OCI-LY7 (cell line): ENCODE results near the gene NDC1. TPM values are rescaled to one million over a fixed set of nuclear protein-coding genes. Genes with fewer than 3 reads are reported as not detected.

ENCODE experiments used
- BruUV-seq: library from RNA; stranded (reverse); fragments of 400-500 nt; replicated peaks from 2 replicates; lab custom pipeline; 2021; lab: Mats Ljungman, UMichigan
- CTCF ChIA-PET: fragments of 300-600 bp; sonication (Branson Sonifier 250); formaldehyde crosslinking; loops from one replicate; lab custom pipeline; 2022; ENCODE audit warnings: antibody characterized with exemption; ENCODE audit not compliant: unreplicated experiment; lab: Charles Lee
- POLR2A ChIA-PET: fragments of 300-600 bp; sonication (Branson Sonifier 250); formaldehyde crosslinking; loops from one replicate; lab custom pipeline; 2022; ENCODE audit warnings: antibody characterized with exemption; lab: Charles Lee
- DNase-seq: peaks from one replicate; pipeline ENCODE4 v3.0.0-alpha.2; 2015; ENCODE audit warnings: low spot score
- H2AFZ ChIP-seq: fragments of 200-600 bp; sonication (generic), shearing (Covaris generic); 2 replicates; pipeline ENCODE4 v1.6.1; 2014; ENCODE audit warnings: mild to moderate bottlenecking, antibody characterized with exemption, low read length, moderate library complexity
- H3K27ac ChIP-seq: fragments of 200-600 bp; sonication (generic); 2 replicates; pipeline ENCODE4 v1.5.1; 2014; ENCODE audit warnings: mixed run types, low read depth, mild to moderate bottlenecking, moderate library complexity, low read length, inconsistent platforms; ENCODE audit not compliant: poor library complexity, severe bottlenecking
- H3K36me3 ChIP-seq: fragments of 200-600 bp; sonication (generic); 2 replicates; pipeline ENCODE4 v1.6.1; 2014; ENCODE audit warnings: mild to moderate bottlenecking, antibody characterized with exemption, low read length, moderate library complexity, mixed read lengths; ENCODE audit not compliant: insufficient read depth
- H3K4me1 ChIP-seq: fragments of 200-600 bp; sonication (generic); 2 replicates; pipeline ENCODE4 v1.5.1; 2014; ENCODE audit warnings: mild to moderate bottlenecking, low read length; ENCODE audit not compliant: insufficient read depth, poor library complexity, severe bottlenecking
- H3K4me2 ChIP-seq: fragments of 200-600 bp; sonication (generic); 2 replicates; pipeline ENCODE4 v1.6.1; 2014; ENCODE audit warnings: mild to moderate bottlenecking, low read length
- H3K4me3 ChIP-seq: fragments of 200-600 bp; sonication (generic); 2 replicates; pipeline ENCODE4 v1.5.1; 2014; ENCODE audit warnings: mild to moderate bottlenecking, low read depth, low read length; ENCODE audit not compliant: poor library complexity, severe bottlenecking
- H3K79me2 ChIP-seq: fragments of 200-600 bp; sonication (generic); 2 replicates; pipeline ENCODE4 v1.6.1; 2016; ENCODE audit warnings: low read depth, mild to moderate bottlenecking, low read length, moderate library complexity, mixed read lengths; ENCODE audit not compliant: insufficient read depth
- H3K9me2 ChIP-seq: fragments of 200-600 bp; sonication (generic); 2 replicates; pipeline ENCODE4 v1.6.1; 2016; ENCODE audit warnings: mild to moderate bottlenecking, low read length, mixed read lengths; ENCODE audit not compliant: insufficient read depth
- H3K9me3 ChIP-seq: fragments of 200-600 bp; sonication (generic); 2 replicates; pipeline ENCODE4 v1.6.1; 2014; ENCODE audit warnings: mild to moderate bottlenecking, mixed run types, low read length, mixed read lengths
- H4K20me1 ChIP-seq: fragments of 200-600 bp; sonication (generic); 2 replicates; pipeline ENCODE4 v1.6.1; 2014; ENCODE audit warnings: mild to moderate bottlenecking, antibody characterized with exemption, low read length, moderate library complexity, mixed read lengths; ENCODE audit not compliant: insufficient read depth
- CTCF ChIP-seq: fragments of 200-600 bp; sonication (generic); conservative IDR thresholded peaks from 2 replicates; pipeline ENCODE4 v1.5.1; 2014; ENCODE audit warnings: mild to moderate bottlenecking, antibody characterized with exemption, low read length, moderate library complexity, mixed read lengths
- EZH2phosphoT487 ChIP-seq: fragments of 200-600 bp; sonication (generic); IDR thresholded peaks from 2 replicates; pipeline ENCODE4 v1.6.1; 2018; ENCODE audit warnings: low read depth, borderline replicate concordance, mild to moderate bottlenecking, mixed run types, antibody characterized with exemption, low read length, moderate library complexity, mixed read lengths
- intact Hi-C: fragments of 100-400 bp; cut with micrococcal nuclease; formaldehyde crosslinking; loops from one replicate; pipeline ENCODE4 v1.10.0; 2022; ENCODE audit not compliant: unreplicated experiment
- total RNA-seq, 2 experiments: library from RNA; depleted of rRNA in 1 of 2; stranded (reverse); fragments of >200 nt in 1 of 2; shearing (Covaris generic) in 1 of 2; gene quantifications; 2 replicates each; pipeline ENCODE4 v1.2.3, GENCODE V29; 2014 to 2022

Gene NDC1
- total RNA-seq, 2 experiments from 2014 or later = 51.8 to 71.5 TPM

GRCh38 chr1:53792806-53793205 is 45.3 kb downstream of the NDC1 start:
- TF ChIP-seq CTCF (no peak), EZH2phosphoT487 (no peak)

GRCh38 chr1:53787655-53788054 is 50.4 kb downstream of the NDC1 start:
- TF ChIP-seq EZH2phosphoT487 (no peak), CTCF (no peak)
- H3K4me3 ChIP-seq = no peak overlapping the region
- no peaks in the 10 kb centered on the region for H3K79me2 ChIP-seq
- no TSS peak for BruUV-seq
- H3K9me3 ChIP-seq = no peaks in the 10 kb centered on the region
- intact Hi-C loops = no loop called here
- peaks cover 94% of the 10 kb centered on the region for H3K36me3 ChIP-seq
- H3K4me2 ChIP-seq = no peak overlapping the region
- POLR2A ChIA-PET = interaction anchor here (0.7 to 1.0 kb wide), 3 partner anchors 37 to 47 kb away, joined by 3 read pairs; no protein-coding TSS in a partner anchor
- no peak for DNase-seq
- H3K27ac ChIP-seq = no peak overlapping the region
- H3K4me1 ChIP-seq = no peaks in the 10 kb centered on the region
- H2AFZ ChIP-seq = no peak overlapping the region
- CTCF ChIA-PET = no interaction called here
- no peaks in the 10 kb centered on the region for H3K9me2 ChIP-seq
- no peaks in the 10 kb centered on the region for H4K20me1 ChIP-seq

More at GRCh38 chr1:53792806-53793205, 45.3 kb downstream of the NDC1 start:
- no peaks in the 10 kb centered on the region for H3K9me3 ChIP-seq
- no peak overlapping the region for H3K4me2 ChIP-seq
- no peak for DNase-seq
- intact Hi-C loops = no loop called here
- H2AFZ ChIP-seq = no peak overlapping the region
- H3K4me3 ChIP-seq = no peak overlapping the region
- POLR2A ChIA-PET = interaction anchor here (0.7 to 1.4 kb wide), 2 partner anchors 14 to 33 kb away, joined by 3 to 4 read pairs; no protein-coding TSS in a partner anchor
- BruUV-seq = no TSS peak
- no peaks in the 10 kb centered on the region for H3K4me1 ChIP-seq
- CTCF ChIA-PET = interaction anchor here (0.6 kb wide), 1 partner anchor 44 kb away, joined by 3 read pairs; no protein-coding TSS in a partner anchor
- H3K27ac ChIP-seq = no peak overlapping the region
- H3K36me3 ChIP-seq = peaks cover 97% of the 10 kb centered on the region
- no peaks in the 10 kb centered on the region for H3K79me2 ChIP-seq
- H3K9me2 ChIP-seq = no peaks in the 10 kb centered on the region
- no peaks in the 10 kb centered on the region for H4K20me1 ChIP-seq

- CTCF ChIA-PET = no interaction called here
- TF ChIP-seq EZH2phosphoT487 = no peak
- TF ChIP-seq CTCF = no peak
- H3K9me2 ChIP-seq = no peaks in the 10 kb centered on the region
- H3K9me3 ChIP-seq = no peaks in the 10 kb centered on the region
- POLR2A ChIA-PET = no interaction called here
- DNase-seq = no peak
- H3K36me3 ChIP-seq = peaks cover 96% of the 10 kb centered on the region
- no peaks in the 10 kb centered on the region for H3K4me1 ChIP-seq
- H3K4me2 ChIP-seq = no peak overlapping the region
- peaks cover 5% of the 10 kb centered on the region; the same call in 1 of the 2 replicates for H4K20me1 ChIP-seq
- H3K79me2 ChIP-seq = peaks cover 7% of the 10 kb centered on the region; the same call in 1 of the 2 replicates
- BruUV-seq = no TSS peak
- no peak overlapping the region for H3K4me3 ChIP-seq
- intact Hi-C loops = no loop called here
- no peak overlapping the region for H3K27ac ChIP-seq
- H2AFZ ChIP-seq = no peak overlapping the region
These were observed 55.0 kb downstream of the NDC1 start for GRCh38 chr1:53783056-53783455.
